ENCODE data around the gene GRK3. TPM values are rescaled to one million over a fixed set of nuclear protein-coding genes. Genes with fewer than 3 reads are reported as not detected.

GRK3 gene
- total RNA-seq, result 0.70 and 1.4 TPM in 2 replicates

GRCh38 chr22:25564320-25564978 is at the start of gene GRK3:
GRK3 (plus strand) TSS chr22:25564675; CDS start chr22:25565041, 366 bp downstream.

GRCh38 chr22:25741692-25742626 is 177.5 kb downstream of the GRK3 start, which contains the start of gene MYO18B:
MYO18B (plus strand) TSS chr22:25742188; CDS start chr22:25761093, 18,905 bp downstream.

Other genes with a start within 250 kb of the GRK3 start
- gene MYO18B, start 177.5 kb downstream of the GRK3 start, total RNA-seq, result 0.12 and 0.17 TPM in 2 replicates